Measurements from ENCODE around the gene TTC31.
"Not testable (repeated sequence)": the region's sequence is repeated elsewhere in the genome, so short reads cannot be mapped to it uniquely, and the experiment has no call there.

Gene TTC31

DNA sequence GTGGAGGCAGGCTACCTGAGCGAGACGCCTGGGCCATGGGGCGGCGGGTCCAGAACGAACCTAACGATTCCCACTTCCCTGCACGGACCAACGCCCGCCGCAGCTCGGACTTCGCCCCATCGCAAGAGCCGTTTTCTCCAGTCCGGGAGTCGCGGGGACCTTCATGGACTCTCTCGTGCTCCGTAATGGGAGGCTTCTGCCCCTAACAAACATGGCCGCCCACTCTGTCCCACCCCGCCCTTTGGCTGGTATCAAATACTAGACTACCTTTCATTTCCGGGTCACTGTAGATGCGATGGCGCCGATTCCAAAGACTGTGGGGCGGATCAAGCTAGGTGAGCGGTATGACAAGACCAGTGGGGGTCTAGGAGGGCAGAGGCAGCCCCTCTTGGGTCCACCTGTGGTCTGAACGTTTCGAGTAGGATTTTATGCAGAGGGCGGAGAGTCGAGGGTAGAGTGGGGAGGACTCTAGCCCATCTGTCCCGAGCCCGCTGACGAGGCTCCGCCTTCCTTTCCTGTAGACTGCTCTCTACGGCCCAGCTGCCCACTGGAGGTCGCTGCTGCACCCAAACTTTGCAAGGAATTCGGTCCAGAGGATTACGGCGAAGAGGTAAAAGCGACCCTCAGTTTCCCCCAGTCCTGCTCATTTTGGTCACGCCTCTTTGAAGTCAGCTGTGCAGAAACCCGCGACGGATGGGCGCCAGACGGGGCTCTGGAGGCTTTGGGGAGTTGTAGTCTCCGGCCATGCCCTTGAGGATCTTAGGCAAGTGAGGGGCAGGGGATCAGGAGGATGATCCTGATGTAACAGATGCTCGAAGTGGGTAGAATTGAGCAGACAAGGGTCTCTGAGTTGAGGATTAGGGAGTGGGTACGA is at the start of gene TTC31, which contains the start of gene CCDC142:
Gene TTC31, plus strand, starts transcription at position 281 of the 874 bp plus-strand sequence. Its CDS starts 15 bp downstream, at position 296.
Gene CCDC142, minus strand, starts transcription at position 198 of the 874 bp plus-strand sequence. Its CDS starts 161 bp downstream, at position 37.
- DNase-seq, result peak; percentile 95

DNA sequence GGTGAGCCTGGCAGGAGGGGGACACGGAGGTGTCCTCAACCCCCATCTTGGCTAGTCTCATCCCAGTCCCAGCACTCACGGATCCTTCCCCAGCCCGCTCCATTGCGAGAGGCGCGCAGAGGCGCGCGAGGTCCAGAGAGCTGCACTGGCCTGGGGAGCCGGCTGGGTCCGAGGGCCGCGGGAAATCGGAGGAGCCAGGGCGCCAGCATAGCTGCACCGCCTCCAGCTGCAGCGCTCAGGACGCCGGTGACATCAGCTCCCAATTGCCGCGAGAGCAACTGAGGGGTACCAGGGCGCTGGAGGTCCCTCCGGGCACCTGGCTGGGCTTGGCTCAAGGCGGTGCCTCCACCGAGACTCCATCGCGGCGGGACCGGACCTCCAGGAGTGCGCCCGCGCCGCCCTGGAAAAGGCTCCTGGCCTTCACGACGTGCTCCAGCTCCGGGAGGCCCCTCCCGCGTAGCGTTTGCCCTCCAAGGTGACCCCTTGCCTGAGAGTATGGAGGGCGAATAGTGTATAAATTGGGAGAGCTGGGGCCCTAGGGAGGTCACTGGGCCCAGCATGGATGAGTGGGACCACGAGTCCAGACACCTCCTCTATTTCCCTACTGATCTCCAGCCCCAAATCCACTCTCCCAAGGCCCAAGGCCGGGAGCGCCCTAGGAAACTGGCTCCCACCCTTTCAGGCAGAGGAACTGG is 46.6 kb upstream of the TTC31 start:
- no peak for DNase-seq

DNA sequence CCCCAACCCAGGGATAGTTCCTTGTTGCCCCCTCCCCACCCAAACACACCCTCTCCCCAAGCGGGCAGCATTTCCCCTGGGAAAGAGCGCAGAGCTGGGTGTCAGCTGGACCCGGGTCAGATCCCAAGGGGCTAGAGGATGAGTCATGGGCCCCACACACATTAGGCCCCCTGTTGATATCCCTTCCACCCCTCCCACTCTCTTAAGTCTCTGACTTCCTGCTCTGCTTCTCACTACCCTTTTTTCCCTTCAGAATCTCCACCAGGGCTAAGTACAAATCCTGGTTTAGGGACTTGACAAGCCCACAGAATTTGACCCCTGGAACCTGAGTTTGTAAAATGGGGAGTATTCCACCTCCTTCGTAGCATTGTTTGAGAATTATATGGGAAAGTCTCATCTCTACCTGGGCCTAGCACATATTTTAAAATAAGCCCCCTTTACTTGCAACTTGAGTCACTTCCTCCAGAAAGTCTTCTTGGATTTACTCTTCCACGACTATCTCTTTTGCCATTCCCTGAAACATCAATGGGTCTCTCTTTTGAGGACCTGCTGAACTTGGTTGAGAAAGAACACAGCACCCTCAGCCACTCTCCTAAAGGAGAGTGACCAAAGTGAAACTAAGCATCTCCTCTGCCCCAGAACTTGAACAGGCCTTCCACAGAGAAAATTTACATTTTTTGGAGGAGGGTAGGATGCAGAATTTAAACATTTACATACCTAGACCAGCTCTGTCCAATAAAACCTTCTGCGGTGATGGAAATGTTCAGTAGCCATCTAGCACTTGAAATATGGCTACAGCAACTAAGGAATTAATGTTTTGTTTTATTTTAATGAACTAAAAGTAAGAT is 45.8 kb upstream of the TTC31 start:
- no peak for DNase-seq

DNA sequence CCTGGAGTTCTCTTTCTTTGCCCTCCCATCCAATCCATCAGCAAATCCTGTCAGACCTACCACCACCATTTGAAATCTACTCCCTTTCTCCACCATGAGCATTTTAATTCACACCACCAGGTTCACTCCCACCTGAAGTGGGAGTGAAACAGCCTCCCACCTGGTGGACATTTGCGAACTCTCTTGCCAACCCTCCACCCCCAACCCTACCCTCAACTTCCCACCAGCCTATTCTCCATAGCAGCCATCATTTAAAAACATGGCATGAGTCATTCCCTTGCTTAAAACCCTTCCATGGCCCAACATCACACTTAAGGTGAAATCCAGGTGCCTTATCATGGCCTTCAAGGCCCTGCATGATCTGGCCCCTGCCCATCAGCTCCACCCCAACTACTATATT is 44.6 kb upstream of the TTC31 start:
- DNase-seq, result no peak

DNA sequence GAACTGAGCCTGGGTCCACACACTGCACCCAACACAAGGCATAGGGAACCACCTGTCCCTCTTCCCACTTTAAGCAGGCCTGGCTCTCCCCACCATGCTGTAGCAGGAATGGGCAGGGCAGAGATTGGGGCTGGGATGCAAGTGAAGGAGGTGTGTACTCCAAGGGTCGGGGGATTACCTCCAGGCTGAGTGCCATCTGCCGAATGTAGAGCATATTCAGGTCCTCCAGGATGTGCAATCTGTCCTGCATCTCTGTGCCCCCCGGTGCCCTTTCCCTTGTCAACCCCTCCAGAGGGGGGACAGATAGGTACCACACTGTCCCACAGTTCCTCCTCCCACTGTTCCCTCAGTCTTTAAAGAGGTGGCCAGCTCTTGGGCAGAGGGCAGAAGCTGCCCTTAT is 43.5 kb upstream of the TTC31 start:
- DNase-seq, result no peak

DNA sequence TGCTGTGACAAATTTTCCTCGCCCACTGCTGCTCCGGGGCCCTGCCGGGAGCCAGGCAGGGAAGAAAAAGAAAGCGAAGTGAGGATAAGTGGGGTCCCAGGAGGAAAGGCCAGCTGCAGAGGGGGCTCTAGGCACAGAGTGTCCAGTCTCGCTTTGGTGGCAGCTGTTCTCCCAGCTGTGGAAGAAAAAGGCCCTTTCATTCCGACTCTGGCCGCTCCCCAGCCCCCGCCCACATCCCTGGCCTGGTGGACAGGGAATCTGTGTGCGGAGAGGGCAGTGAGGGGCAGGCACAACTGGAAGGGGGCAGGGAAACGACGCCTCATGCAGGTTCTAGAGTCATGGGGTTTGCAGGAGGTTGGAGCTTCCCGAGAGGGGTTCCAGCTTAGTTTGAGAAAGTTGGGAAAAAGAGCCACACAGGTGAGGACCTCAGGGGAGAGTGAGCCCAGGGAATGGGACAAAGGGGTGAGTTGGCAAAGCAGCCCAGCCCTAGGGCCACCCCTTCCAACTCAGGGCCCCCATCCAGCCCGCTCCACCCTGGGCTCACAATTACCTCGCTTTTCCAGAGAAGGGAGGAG is 43.0 kb upstream of the TTC31 start:
- no peak for DNase-seq

DNA sequence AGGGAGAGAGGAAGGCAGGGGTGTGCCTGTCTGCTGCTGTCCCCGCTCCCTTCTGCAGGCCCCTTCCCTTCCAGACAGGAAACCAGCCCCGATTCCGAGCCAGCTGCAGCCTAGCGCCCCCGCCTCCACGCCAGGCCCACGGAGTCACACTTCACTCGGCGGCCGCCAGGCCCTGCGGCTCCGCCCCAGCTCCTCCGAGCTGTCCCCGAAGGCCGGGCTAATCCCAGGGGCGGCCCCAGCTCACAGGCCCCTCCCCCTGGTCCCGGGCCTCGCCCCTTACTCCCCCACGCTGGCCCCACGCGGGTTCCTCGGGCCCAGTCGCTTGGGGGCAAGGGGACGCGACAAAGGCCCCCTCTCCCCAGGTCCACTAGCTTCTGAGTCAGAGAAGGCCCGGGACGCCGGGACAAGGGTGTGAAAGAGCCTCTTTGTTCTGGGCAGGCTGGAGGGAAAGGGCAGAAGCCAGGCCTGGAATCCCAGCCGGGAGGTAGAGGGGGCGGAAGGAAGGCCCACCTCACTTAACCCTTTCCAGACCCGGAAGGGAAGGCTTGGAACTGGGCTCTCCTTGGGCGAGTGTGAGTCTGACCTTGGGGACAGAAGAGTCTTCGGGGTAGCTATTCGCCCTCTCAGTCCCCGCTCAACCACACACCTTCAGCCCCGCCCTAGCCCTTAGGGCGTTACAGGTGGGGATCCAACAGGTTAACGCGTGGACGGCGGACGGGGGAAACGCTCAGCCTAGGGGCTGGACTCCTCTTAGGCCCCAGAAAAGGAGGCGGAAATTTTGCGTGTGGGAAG is 42.3 kb upstream of the TTC31 start:
- peak; percentile 72 for DNase-seq

DNA sequence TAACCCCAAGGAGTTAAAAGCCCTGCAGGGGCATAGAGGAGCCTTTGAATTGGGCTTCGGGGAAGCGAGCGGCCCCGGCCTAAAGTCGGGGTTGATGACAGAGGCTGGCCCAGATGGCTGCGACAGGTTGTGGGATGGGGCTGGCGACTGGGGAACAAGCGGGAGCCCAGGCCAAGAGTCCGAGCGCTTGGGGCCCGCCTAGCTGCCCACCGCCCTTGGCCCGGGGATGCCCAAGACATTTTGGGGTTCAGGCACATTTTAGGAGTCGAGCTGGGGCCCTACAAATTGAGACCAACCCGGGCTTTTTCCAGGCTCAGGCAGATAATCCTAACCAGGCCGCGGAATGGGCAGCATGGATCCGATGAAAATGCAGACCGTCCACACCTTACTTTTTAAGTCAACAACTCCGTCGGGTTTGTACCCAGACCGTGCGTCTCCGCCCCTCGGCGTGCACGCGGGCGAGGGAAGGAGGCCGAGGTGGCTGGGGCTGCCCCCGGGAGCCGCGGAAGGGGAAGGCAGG is 41.7 kb upstream of the TTC31 start:
- no peak for DNase-seq

DNA sequence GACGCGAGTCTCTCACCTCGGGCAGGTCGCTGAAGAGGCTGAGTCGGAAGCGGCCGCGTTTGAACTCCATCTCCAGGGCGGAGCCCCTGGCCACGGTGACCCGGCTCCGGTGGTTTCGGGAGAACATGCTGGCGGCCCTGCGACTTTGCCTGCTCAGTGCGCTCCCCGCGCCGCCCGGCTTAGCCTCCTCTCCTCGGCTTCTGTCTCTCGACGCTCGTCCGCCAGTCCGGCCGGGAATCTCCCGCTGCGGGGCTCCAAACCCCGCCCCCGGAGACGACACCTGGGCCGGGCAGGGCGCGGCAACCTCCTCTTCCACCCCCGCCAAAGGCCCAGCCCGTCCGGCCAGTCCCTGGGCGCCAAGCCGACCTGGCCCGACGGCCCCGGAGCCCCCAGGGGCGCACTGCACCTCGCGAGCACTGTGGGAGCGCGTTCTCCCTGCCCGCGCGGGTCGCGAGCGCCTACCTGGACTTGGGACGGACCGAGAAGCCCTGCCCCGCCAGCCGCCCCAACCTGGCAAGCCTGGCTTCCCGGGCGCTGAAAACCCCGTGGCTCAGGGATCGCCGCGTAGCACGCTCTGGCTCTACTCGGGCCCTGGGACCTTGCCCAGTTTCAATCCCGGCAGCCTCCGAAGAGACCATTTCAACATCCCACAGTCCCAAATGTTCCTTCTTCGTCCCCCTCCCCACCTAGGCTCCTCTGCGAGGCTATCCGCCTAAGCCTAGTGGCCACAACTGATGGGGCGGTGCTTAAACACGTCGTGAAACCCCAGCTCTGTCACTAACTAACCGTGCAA is 41.0 kb upstream of the TTC31 start, which contains the start of gene RTKN:
Gene RTKN, minus strand, starts transcription at position 248 of the 793 bp plus-strand sequence. Its CDS starts 121 bp downstream, at position 127.
- DNase-seq, result peak; percentile 44

DNA sequence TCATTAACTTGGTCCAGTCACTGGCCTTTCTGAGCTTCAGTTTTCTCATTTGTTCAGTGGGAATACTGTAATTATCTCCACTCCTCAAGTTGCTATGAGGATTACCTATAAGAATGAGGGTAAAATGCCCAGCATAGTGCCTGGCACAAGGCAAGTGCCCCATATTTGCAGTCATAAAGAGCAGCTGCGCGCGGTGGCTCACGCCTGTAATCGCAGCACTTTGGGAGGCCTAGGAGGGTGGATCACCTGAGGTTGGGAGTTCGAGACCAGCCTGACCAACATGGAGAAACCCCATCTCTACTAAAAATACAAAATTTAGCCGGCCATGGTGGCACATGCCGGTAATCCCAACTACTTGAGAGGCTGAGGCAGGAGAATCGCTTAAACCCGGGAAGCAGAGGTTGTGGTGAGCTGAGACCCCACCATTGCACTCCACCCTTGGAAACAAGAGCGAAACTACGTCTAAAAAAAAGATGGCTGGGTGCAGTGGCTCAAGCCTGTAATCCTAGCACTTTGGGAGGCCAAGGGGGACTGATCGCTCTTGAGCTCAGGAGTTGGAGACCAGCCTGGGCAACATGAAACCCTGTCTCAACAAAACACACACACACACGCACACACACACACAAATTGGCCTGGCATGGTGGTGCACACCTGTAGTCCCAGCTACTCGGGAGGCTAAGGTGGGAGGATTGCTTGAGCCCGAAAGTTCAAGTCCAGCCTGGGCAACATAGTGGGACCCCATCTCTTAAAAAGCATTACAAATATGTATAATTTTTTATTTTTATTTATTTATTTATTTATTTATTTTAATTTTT is 40.2 kb upstream of the TTC31 start:
- DNase-seq, result not testable (repeated sequence)

DNA sequence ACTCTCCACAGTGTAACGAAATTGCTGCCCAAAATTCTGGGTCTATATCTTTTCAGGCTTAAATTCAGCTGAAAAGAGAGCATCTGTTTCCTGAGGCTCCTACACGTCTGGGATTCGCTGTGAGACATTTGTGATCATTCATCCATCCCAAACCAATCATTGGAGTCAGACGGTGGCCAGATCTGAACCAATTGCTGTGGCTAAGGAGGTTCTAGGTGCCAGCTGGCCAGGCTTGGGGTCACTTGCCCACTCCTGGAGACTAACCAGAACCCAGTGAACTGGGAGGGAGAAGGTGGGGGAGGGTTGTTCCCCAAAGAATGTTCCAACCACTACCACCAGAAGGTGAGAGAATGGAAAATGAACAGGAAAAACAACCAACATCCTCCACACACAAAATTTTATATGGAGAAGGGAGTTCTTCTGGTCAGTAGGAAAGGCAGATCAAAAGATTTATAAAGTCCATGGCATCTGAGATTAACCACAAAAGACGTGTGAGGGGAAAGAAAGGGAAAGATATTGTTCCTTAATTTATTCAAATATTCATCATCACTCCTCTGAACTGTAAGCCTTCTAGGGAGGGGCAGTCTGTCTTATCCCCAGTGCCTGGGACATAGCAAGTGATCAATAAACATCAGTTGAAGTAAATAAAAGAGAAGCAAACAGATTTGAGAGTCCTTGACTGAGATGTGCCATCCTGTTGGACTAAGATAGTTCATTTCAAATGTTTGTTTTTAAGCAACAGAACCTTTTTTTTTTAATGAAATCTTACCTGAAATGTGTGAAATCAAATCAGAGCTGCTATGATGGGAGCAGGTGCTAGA is 38.2 kb upstream of the TTC31 start:
- DNase-seq, result no peak

DNA sequence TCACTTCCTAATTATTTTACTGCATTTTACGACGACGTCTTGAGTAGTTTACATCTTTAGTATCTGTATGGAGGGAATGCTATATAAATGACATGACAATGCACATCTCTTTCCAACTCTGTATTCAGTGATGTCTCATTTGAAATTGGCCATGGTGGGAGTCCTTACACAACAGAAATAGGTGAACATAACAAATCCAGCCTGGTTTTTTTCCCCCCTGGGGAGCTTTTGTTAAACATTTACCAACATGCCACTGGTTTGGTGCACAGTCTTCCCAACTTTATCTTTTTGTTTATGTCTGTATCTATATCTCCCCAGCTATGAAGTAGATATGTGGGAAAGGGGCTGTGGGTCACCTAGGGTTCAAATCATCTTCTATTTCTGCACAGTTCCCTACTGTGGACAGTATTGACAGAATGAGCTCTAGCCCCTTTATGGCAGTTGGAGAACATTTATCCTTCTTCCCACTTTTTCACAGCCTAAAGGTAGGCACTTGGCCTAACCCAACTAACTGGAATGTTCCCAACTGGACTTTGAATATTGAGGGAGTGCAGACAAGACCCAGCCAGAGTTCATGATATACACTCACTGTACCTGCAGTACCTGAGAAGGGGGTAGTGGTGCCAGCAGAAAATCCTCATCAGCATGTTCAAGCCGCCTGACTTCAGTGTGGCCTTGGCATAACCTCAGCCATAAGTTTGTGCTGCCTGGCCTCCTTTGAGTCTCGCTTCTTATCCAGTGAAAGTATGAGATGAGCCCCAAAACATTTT is 35.5 kb upstream of the TTC31 start:
- no peak for DNase-seq

DNA sequence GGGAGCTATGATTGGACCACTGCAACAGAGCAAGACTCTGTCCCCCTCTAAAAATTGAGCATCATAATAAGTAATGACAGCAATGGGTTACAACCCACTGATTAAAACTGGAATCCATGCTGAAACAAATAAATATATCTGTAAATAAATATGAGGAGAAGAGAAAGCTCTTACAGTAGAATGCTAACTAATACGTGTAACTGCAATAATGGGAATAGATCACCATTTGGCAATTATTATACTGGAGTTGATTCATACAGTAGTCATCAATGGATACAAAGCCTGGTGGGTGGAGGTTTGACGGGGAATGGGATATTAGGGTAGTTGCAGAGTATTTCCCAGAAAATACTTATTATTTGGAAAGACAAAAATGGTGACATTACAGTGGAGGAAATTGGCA is 34.1 kb upstream of the TTC31 start:
- no peak for DNase-seq

DNA sequence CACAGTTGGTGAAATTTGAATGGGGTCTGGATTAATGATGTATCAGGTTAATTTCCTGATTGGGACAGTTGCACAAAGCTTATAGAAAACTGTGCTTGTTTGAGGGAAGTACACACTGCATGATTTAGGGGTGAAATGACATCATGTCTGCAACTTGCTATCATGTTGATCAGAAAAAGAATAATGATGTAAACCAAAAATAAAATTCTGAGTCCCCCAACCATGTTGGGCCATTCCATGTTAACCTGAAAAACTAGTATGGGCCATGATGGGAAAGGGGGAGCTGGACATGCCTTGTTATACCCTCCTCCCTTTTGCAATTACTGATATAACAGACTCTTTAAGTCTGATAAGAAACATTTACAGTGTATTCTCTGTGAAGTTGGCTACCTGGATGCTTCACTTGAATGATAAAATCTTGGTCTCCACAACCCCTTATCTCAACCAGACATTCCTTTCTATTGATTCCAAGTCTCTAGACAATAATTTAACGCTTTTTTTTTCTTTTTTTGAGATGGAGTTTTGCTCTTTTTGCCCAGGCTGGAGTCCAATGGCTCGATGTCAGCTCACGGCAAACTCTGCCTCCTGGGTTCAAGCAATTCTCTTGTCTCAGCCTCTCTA is 32.2 kb upstream of the TTC31 start:
- no peak for DNase-seq

DNA sequence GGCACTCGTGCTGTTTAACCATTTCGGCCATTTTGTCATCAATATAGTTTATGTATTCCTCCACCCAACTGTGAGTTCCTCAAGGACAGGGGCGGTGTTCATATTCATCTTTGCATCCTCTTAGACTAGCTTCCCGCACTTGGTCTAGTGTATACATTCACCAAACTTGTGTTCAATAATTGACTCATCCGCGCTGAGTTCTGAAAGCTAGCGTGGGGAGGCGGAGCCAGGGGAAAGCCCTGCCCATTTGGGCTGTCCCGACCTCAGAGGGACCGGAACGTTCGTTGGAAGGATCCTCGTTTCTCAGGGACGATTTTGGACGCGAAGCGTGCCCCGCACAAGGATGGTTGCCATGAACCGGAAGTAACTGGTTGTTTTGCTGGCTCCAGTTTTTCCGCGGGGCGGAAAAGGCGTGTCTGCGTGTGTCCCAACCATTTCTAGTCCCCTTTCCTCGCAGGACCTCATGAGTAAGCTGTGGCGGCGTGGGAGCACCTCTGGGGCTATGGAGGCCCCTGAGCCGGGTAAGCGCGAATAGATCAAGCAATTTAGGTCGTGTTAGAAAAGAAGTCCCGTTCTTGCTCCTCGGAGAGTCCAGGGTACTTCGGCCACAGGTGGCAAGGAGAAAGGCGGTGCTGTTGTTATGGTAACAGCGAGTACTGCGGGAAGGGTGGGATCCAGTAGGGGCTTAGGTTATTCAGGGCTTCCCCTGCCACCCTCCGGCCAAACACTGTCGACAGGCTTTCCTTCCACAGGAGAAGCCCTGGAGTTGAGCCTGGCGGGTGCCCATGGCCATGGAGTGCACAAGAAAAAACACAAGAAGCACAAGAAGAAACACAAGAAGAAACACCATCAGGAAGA is 28.0 kb upstream of the TTC31 start, which contains the start of gene INO80B:
Gene INO80B, plus strand, starts transcription at position 434 of the 858 bp plus-strand sequence. Its CDS starts 30 bp downstream, at position 464.
- peak; percentile 98 for DNase-seq

DNA sequence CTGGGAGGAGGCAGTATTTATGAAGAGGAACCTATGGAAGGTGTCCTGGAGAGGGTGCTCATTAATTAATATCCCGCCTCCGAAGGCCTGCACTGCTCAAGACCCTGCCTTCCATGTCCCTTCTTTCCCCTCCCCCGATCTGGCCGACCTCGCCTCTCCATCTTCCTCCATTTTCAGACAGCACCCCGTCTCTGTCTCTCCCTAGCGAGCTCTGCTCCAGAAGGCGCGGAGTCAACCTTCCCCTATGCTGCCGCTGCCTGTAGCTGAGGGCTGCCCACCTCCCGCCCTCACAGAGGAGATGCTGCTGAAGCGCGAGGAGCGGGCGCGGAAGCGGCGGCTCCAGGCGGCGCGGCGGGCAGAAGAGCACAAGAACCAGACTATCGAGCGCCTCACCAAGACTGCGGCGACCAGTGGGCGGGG is 25.7 kb upstream of the TTC31 start:
- DNase-seq, result no peak
